Hepatocyte (in vitro differentiated cells): Measurements from ENCODE around the gene MAPK8IP2.

ENCODE experiments used
- EZH2 ChIP-seq: fragments of 200-600 bp; sonication (generic); IDR thresholded peaks from 2 replicates; pipeline ENCODE4 v1.6.1; 2016; ENCODE audit warnings: antibody characterized with exemption, mild to moderate bottlenecking, borderline replicate concordance
- EZH2phosphoT487 ChIP-seq: fragments of 200-600 bp; sonication (generic); IDR thresholded peaks from one replicate; pipeline ENCODE4 v1.6.1; 2018; ENCODE audit warnings: antibody characterized with exemption, mild to moderate bottlenecking, low read depth, moderate library complexity; ENCODE audit not compliant: unreplicated experiment, severe bottlenecking
- TF ChIP-seq, protein P1 (sequence below): fragments of 200-600 bp; sonication (generic); IDR thresholded peaks from 2 replicates; pipeline ENCODE4 v1.5.1; 2016; ENCODE audit warnings: antibody characterized with exemption, mild to moderate bottlenecking; ENCODE audit not compliant: poor library complexity

DNA sequence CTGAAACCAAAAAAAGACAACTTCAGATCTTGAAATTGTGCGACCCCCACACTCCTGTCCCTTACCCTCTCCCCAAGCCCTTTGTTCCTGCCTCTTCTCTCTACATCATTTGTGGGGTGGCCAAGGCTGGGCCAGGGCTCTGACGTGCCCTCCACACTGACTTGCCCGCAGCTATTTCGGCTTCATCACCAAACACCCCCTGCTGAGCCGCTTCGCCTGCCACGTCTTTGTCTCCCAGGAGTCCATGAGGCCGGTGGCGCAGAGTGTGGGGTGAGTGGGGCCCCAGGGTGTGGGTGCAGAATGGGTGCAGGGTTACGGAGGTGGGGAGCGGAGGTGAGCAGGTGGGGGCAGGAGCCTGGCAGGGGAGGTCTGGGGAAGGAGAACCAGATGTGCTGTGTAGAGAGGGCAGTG lies 9.5 kb downstream of the MAPK8IP2 start:
- TF ChIP-seq, protein P1, sequence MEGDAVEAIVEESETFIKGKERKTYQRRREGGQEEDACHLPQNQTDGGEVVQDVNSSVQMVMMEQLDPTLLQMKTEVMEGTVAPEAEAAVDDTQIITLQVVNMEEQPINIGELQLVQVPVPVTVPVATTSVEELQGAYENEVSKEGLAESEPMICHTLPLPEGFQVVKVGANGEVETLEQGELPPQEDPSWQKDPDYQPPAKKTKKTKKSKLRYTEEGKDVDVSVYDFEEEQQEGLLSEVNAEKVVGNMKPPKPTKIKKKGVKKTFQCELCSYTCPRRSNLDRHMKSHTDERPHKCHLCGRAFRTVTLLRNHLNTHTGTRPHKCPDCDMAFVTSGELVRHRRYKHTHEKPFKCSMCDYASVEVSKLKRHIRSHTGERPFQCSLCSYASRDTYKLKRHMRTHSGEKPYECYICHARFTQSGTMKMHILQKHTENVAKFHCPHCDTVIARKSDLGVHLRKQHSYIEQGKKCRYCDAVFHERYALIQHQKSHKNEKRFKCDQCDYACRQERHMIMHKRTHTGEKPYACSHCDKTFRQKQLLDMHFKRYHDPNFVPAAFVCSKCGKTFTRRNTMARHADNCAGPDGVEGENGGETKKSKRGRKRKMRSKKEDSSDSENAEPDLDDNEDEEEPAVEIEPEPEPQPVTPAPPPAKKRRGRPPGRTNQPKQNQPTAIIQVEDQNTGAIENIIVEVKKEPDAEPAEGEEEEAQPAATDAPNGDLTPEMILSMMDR, result no peak
- TF ChIP-seq EZH2, result no peak
- TF ChIP-seq EZH2phosphoT487, result no peak
